ENCODE measurements around the gene FXR2. TPM values are rescaled to one million over a fixed set of nuclear protein-coding genes. Genes with fewer than 3 reads are reported as not detected.

FXR2 gene
- total RNA-seq, 1 experiment from 2014 or later = 36.4 TPM

GRCh38 chr17:7563115-7563869 is 51.4 kb downstream of the FXR2 start:
- Mint-ChIP-seq H3K9me3 (no peaks in the 10 kb centered on the region), H3K27ac (peak overlapping the region in 1 of 3 experiments; percentile 82; a peak in 1 of 7 replicates), H3K4me3 (peak overlapping the region; percentile 90 to 91), H3K4me1 (peaks cover 31 to 35% of the 10 kb centered on the region in 2 experiments), H3K27me3 (ENCODE audit: low read depth) (no peaks in the 10 kb centered on the region), H3K36me3 (ENCODE audit: insufficient read depth in 1 of 3, low read depth in 3 of 3) (peaks cover 19 to 47% (median 45%) of the 10 kb centered on the region in 3 experiments; a peak in 6 of 7 replicates)
- H4K5ac ChIP-seq (ENCODE audit: insufficient read length, low read depth, low read length) = no peak overlapping the region
- H3K9me3 ChIP-seq (ENCODE audit: control insufficient read depth, low read depth, low read length) = no peaks in the 10 kb centered on the region
- H2AFZ ChIP-seq (ENCODE audit: low read length) = no peak overlapping the region
- H3T11ph ChIP-seq (ENCODE audit: low read length) = no peak overlapping the region
- H3K4me1 ChIP-seq (ENCODE audit: insufficient read depth, low read length) = no peaks in the 10 kb centered on the region
- H4K91ac ChIP-seq (ENCODE audit: insufficient read length, low read depth, low read length) = no peak overlapping the region
- H3K18ac ChIP-seq (ENCODE audit: insufficient read length, low read depth, low read length) = no peak overlapping the region
- no peak overlapping the region for H3K14ac ChIP-seq (ENCODE audit: insufficient read depth, low read length)
- no peak for TF ChIP-seq CTCF (conservative IDR thresholded peaks at IDR 0.05)
- no peak overlapping the region for H2AK5ac ChIP-seq (ENCODE audit: insufficient read length, low read length)
- H3K9ac ChIP-seq (ENCODE audit: extremely low read depth, insufficient read length, low read length) = no peak overlapping the region
- H4K8ac ChIP-seq (replicated peaks; ENCODE audit: insufficient read length, low read depth, low read length) = no peak overlapping the region
- peaks cover 6% of the 10 kb centered on the region for H3K23me2 ChIP-seq (ENCODE audit: insufficient read length, low read depth, low read length, poor library complexity, severe bottlenecking)
- H3K79me1 ChIP-seq (ENCODE audit: insufficient read depth, low read depth, low read length, poor library complexity, severe bottlenecking) = peaks cover 15% of the 10 kb centered on the region
- H3K79me2 ChIP-seq (ENCODE audit: insufficient read depth, low read length) = peaks cover 8% of the 10 kb centered on the region; the same call in 1 of the 2 replicates
- no peak for DNase-seq
- no CpG with 5 or more reads among the region's 30 CpGs for WGBS (ENCODE audit: extremely low coverage, insufficient read length, low lambda C conversion rate)
- H2BK15ac ChIP-seq (ENCODE audit: low read depth, low read length) = no peak overlapping the region
- no peak overlapping the region for H2BK12ac ChIP-seq (ENCODE audit: insufficient read length, low read depth, low read length)
- H3K27me3 ChIP-seq (ENCODE audit: insufficient read depth, low read length) = no peaks in the 10 kb centered on the region
- H2BK120ac ChIP-seq (ENCODE audit: low read depth, low read length, poor library complexity, severe bottlenecking) = no peak overlapping the region
- no peak overlapping the region for H3K23ac ChIP-seq (ENCODE audit: insufficient read length, low read depth, low read length)
- H4K20me1 ChIP-seq (ENCODE audit: control insufficient read depth, insufficient read depth, insufficient read length) = no peaks in the 10 kb centered on the region
- H2BK20ac ChIP-seq (ENCODE audit: low read depth, low read length, poor library complexity, severe bottlenecking) = no peak overlapping the region
- no peak overlapping the region for H3K27ac ChIP-seq (ENCODE audit: insufficient read length, low read depth, low read length)
- H3K56ac ChIP-seq (ENCODE audit: insufficient read length, low read depth, low read length) = no peak overlapping the region
- H3K4me2 ChIP-seq (ENCODE audit: insufficient read depth, insufficient read length, low read length) = peak overlapping the region; percentile 82
- no peak overlapping the region for H3K4ac ChIP-seq (ENCODE audit: low read depth, low read length)
- H2BK5ac ChIP-seq (ENCODE audit: insufficient read length, low read length) = no peak overlapping the region

All from H9 (cell line).